ENCODE results near the gene MGST1.

DNA sequence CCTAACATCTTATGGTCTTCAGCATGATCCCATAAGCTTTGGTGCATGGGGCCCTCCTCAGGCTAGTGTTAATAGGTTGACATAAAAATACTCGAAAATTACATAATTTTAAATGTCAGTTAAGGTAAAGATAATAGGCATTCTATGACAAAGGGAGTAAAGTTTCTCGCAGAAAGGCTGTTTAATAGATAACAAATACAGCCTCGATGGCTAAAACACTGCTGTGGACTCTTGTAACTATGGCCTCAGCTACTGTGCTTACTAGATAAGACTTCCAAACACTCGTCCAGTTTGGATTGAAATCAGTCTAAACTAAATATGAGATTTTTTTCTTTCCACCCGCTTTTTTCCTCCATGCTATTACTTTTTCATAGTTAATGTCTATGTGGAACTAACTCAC is 23.2 kb upstream of the MGST1 start:
- TF ChIP-seq, protein P1, sequence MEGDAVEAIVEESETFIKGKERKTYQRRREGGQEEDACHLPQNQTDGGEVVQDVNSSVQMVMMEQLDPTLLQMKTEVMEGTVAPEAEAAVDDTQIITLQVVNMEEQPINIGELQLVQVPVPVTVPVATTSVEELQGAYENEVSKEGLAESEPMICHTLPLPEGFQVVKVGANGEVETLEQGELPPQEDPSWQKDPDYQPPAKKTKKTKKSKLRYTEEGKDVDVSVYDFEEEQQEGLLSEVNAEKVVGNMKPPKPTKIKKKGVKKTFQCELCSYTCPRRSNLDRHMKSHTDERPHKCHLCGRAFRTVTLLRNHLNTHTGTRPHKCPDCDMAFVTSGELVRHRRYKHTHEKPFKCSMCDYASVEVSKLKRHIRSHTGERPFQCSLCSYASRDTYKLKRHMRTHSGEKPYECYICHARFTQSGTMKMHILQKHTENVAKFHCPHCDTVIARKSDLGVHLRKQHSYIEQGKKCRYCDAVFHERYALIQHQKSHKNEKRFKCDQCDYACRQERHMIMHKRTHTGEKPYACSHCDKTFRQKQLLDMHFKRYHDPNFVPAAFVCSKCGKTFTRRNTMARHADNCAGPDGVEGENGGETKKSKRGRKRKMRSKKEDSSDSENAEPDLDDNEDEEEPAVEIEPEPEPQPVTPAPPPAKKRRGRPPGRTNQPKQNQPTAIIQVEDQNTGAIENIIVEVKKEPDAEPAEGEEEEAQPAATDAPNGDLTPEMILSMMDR (IDR thresholded peaks at IDR 0.05) = no peak
- TF ChIP-seq POLR2A (IDR thresholded peaks at IDR 0.05) = no peak

Measured in ovary (tissue), 3 donors.